Gastrocnemius medialis (tissue), 4 donors: ENCODE results near the gene ANKS1B. TPM values are rescaled to one million over a fixed set of nuclear protein-coding genes. Genes with fewer than 3 reads are reported as not detected.

ENCODE experiments used
- ATAC-seq, 2 donors: fragments of 150-250 bp; one replicate each; pipeline ENCODE4 v1.9.1; 2016
- DNase-seq, 2 donors: peaks; one replicate each; pipeline ENCODE4 v3.0.0-alpha.2; 2019
- H3K27ac ChIP-seq, 4 donors: fragments of 200-600 bp; sonication (generic); 1 replicate in 1 of 4; 2 replicates in 3 of 4; pipeline ENCODE4 v1.5.1; 2016 to 2018; ENCODE audit warnings: mild to moderate bottlenecking in 2 of 4, moderate library complexity in 1 of 4
- H3K27me3 ChIP-seq, 3 donors: fragments of 200-600 bp; sonication (generic) in 2 of 3; 1 replicate in 1 of 3; 2 replicates in 2 of 3; pipeline versions ENCODE4 v1.5.1 to v1.6.0; 2016 to 2019; ENCODE audit warnings: mild to moderate bottlenecking in 1 of 3, moderate library complexity in 1 of 3
- H3K36me3 ChIP-seq, 2 donors: fragments of 200-600 bp; sonication (generic) in 1 of 2; one replicate each; pipeline ENCODE4 v1.5.1; 2017 to 2018
- H3K4me1 ChIP-seq, 2 donors: fragments of 200-600 bp; sonication (generic) in 1 of 2; one replicate each; pipeline ENCODE4 v1.5.1; 2016 to 2017; ENCODE audit warnings: mild to moderate bottlenecking in 2 of 2
- H3K4me3 ChIP-seq, 4 donors: fragments of 200-600 bp; sonication (generic) in 3 of 4; 1 replicate in 1 of 4; 2 replicates in 3 of 4; pipeline ENCODE4 v1.5.1; 2016 to 2019; ENCODE audit warnings: mild to moderate bottlenecking in 2 of 4
- H3K9me3 ChIP-seq, 3 donors: fragments of 200-600 bp; sonication (generic) in 2 of 3; 1 replicate in 1 of 3; 2 replicates in 2 of 3; pipeline ENCODE4 v1.5.1; 2016 to 2019
- POLR2A ChIP-seq, 2 donors: fragments of 450-650 bp; IDR thresholded peaks; one replicate each; pipeline ENCODE4 v1.6.1; 2017; ENCODE audit warnings: antibody characterized with exemption in 2 of 2, mild to moderate bottlenecking in 2 of 2, moderate library complexity in 2 of 2
- in situ Hi-C, 4 donors: fragments of 200-750 bp; cut with MboI; loops; one replicate each; pipeline versions ENCODE4 v1.15.0 to v1.8.0; 2017; ENCODE audit warnings: low sequenced_read_pairs in 4 of 4
- intact Hi-C: fragments of 100-400 bp; cut with DNase I; formaldehyde crosslinking; loops from one replicate; pipeline ENCODE4 v1.15.1; 2023; ENCODE audit warnings: low total_unique reads
- total RNA-seq, 4 donors: library from RNA; depleted of rRNA; stranded (reverse); fragments of >200 nt; gene quantifications; one replicate each; pipeline versions ENCODE4 v1.1.0 to v1.2.3, GENCODE V29; 2016
- TF ChIP-seq, protein P1 (sequence below), 5 experiments: fragments of 450-650 bp in 3 of 5; fragments of 200-600 bp in 2 of 5; sonication (generic) in 2 of 5; IDR thresholded peaks in 4 of 5; conservative IDR thresholded peaks in 1 of 5; 1 replicate in 4 of 5; 2 replicates in 1 of 5; pipeline ENCODE4 v1.5.1; 2016 to 2019; ENCODE audit warnings: antibody characterized with exemption in 5 of 5, mild to moderate bottlenecking in 3 of 5, moderate library complexity in 3 of 5

Gene ANKS1B
- total RNA-seq, 4 donors from 2014 or later = 3.9 to 14.5 (median 5.7) TPM

- in situ Hi-C loops (no loop called here), intact Hi-C loops (no loop called here)
- H3K4me3 ChIP-seq = no peak overlapping the region
- no peaks in the 10 kb centered on the region for H3K36me3 ChIP-seq
- no peaks in the 10 kb centered on the region for H3K27me3 ChIP-seq
- no peak overlapping the region for H3K27ac ChIP-seq
- TF ChIP-seq POLR2A (IDR thresholded peaks at IDR 0.05) = no peak
- TF ChIP-seq, protein P1, sequence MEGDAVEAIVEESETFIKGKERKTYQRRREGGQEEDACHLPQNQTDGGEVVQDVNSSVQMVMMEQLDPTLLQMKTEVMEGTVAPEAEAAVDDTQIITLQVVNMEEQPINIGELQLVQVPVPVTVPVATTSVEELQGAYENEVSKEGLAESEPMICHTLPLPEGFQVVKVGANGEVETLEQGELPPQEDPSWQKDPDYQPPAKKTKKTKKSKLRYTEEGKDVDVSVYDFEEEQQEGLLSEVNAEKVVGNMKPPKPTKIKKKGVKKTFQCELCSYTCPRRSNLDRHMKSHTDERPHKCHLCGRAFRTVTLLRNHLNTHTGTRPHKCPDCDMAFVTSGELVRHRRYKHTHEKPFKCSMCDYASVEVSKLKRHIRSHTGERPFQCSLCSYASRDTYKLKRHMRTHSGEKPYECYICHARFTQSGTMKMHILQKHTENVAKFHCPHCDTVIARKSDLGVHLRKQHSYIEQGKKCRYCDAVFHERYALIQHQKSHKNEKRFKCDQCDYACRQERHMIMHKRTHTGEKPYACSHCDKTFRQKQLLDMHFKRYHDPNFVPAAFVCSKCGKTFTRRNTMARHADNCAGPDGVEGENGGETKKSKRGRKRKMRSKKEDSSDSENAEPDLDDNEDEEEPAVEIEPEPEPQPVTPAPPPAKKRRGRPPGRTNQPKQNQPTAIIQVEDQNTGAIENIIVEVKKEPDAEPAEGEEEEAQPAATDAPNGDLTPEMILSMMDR (IDR thresholded peaks at IDR 0.05 in 4 of 5, conservative IDR thresholded peaks at IDR 0.05 in 1 of 5) = no peak
- H3K9me3 ChIP-seq = no peaks in the 10 kb centered on the region
- ATAC-seq (no peak), DNase-seq (no peak)
- no peaks in the 10 kb centered on the region for H3K4me1 ChIP-seq
Observed at GRCh38 chr12:99431203-99431602, 553.5 kb downstream of the ANKS1B start.

DNA sequence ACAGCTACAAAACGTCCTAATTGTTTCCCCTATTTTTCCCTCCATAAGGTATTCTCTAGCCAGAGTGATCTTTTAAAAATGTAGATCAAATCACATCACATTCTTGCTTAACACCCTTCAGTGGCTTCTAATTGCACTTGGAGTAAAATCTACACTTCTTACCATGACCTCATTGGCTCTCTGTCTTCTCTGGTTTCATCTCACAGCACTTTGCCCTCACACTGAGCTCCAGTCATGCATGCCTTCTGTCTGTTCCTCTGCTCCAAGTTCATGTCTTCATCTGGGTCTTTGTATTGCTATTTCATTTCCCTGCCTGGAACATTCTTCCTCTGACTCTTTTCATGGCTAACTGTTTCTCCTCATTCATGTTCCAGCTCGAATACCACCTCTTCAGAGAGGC lies 557.6 kb downstream of the ANKS1B start:
- intact Hi-C loops (no loop called here), in situ Hi-C loops (no loop called here)
- no peak for TF ChIP-seq POLR2A (IDR thresholded peaks at IDR 0.05)
- TF ChIP-seq, protein P1 (IDR thresholded peaks at IDR 0.05 in 4 of 5, conservative IDR thresholded peaks at IDR 0.05 in 1 of 5) = no peak
- Histone ChIP-seq H3K9me3 (no peaks in the 10 kb centered on the region), H3K4me1 (no peaks in the 10 kb centered on the region), H3K36me3 (no peaks in the 10 kb centered on the region), H3K27me3 (no peaks in the 10 kb centered on the region), H3K4me3 (no peak overlapping the region), H3K27ac (no peak overlapping the region)
- DNase-seq (no peak), ATAC-seq (no peak)

DNA sequence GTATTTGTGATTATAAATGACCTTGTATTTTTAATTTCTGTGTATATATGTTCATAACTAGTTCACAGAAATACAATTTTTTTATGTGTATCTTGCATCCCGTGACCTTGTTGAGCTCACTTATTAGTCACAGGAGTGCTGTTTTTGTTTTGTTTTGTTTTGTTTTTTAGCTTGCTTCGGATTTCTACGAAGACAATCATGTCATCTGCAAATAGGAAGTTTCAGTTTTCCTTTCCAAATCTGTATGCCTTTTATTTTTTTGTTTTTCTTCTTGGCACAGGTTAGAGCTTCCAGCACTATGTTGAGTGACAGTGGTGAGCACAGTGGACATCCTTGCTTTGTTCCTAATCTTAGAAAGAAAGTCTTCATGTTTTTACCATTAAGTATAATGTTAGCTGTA lies 566.4 kb downstream of the ANKS1B start:
- ATAC-seq (no peak), DNase-seq (no peak)
- TF ChIP-seq, protein P1 (IDR thresholded peaks at IDR 0.05 in 4 of 5, conservative IDR thresholded peaks at IDR 0.05 in 1 of 5) = no peak
- TF ChIP-seq POLR2A (IDR thresholded peaks at IDR 0.05) = no peak
- H3K27me3 ChIP-seq = no peaks in the 10 kb centered on the region
- H3K27ac ChIP-seq = no peak overlapping the region
- intact Hi-C loops (no loop called here), in situ Hi-C loops (no loop called here)
- no peaks in the 10 kb centered on the region for H3K9me3 ChIP-seq
- H3K4me1 ChIP-seq = no peaks in the 10 kb centered on the region
- no peak overlapping the region for H3K4me3 ChIP-seq
- no peaks in the 10 kb centered on the region for H3K36me3 ChIP-seq

GRCh38 chr12:99413751-99414150 lies 571.0 kb downstream of the ANKS1B start:
- no peak for ATAC-seq
- Histone ChIP-seq H3K27me3 (no peaks in the 10 kb centered on the region), H3K4me3 (no peak overlapping the region), H3K36me3 (no peaks in the 10 kb centered on the region), H3K27ac (no peak overlapping the region), H3K9me3 (no peaks in the 10 kb centered on the region), H3K4me1 (no peaks in the 10 kb centered on the region)
- no peak for DNase-seq
- no peak for TF ChIP-seq POLR2A (IDR thresholded peaks at IDR 0.05)
- TF ChIP-seq, protein P1 (IDR thresholded peaks at IDR 0.05 in 4 of 5, conservative IDR thresholded peaks at IDR 0.05 in 1 of 5) = no peak
- intact Hi-C loops (no loop called here), in situ Hi-C loops (no loop called here)

- in situ Hi-C loops = no loop called here
Observed at GRCh38 chr12:99393763-99394162, 591.0 kb downstream of the ANKS1B start.

More at GRCh38 chr12:99393763-99394162, 591.0 kb downstream of the ANKS1B start:
- ATAC-seq (no peak), DNase-seq (no peak)
- H3K27me3 ChIP-seq = no peaks in the 10 kb centered on the region
- H3K4me1 ChIP-seq = no peaks in the 10 kb centered on the region
- H3K9me3 ChIP-seq = no peaks in the 10 kb centered on the region
- TF ChIP-seq, protein P1 (IDR thresholded peaks at IDR 0.05 in 4 of 5, conservative IDR thresholded peaks at IDR 0.05 in 1 of 5) = no peak
- TF ChIP-seq POLR2A (IDR thresholded peaks at IDR 0.05) = no peak
- no peaks in the 10 kb centered on the region for H3K36me3 ChIP-seq
- intact Hi-C loops = no loop called here
- H3K4me3 ChIP-seq = no peak overlapping the region
- no peak overlapping the region for H3K27ac ChIP-seq
